HepG2 (cell line): ENCODE data around the gene GH2. TPM values are rescaled to one million over a fixed set of nuclear protein-coding genes. Genes with fewer than 3 reads are reported as not detected.
A peak's percentile ranks its signal among the peaks of the same experiment; 100 is the strongest.

Experiments
- CBX1 ChIP-seq: IDR thresholded peaks from one replicate; pipeline ENCODE4 v1.6.1; 2016; ENCODE audit warnings: antibody characterized with exemption, low read depth
- DNMT3B ChIP-seq: conservative IDR thresholded peaks from 2 replicates; pipeline ENCODE4 v1.6.1; 2016; ENCODE audit warnings: missing biosample characterization, control low read depth
- ELF1 ChIP-seq: sonication (generic); formaldehyde crosslinking; IDR thresholded peaks from 2 replicates; pipeline ENCODE4 v1.4.0; 2020; ENCODE audit warnings: missing genetic modification reagents
- HNRNPK ChIP-seq: fragments of 200-400 bp; formaldehyde crosslinking; IDR thresholded peaks from 2 replicates; pipeline ENCODE4 v1.6.1; 2018; ENCODE audit warnings: low read length, low read depth, moderate library complexity, mild to moderate bottlenecking; ENCODE audit not compliant: poor library complexity, severe bottlenecking
- HOXA5 ChIP-seq: sonication (generic); formaldehyde crosslinking; IDR thresholded peaks from 2 replicates; pipeline ENCODE4 v1.4.0; 2020; ENCODE audit warnings: missing genetic modification reagents
- IKZF4 ChIP-seq: sonication (generic); formaldehyde crosslinking; IDR thresholded peaks from 2 replicates; pipeline ENCODE4 v1.5.1; 2020; ENCODE audit warnings: borderline replicate concordance, mild to moderate bottlenecking, low read depth, missing genetic modification reagents; ENCODE audit errors: not compliant biosample characterization
- KMT2A ChIP-seq: sonication (generic); formaldehyde crosslinking; IDR thresholded peaks from 2 replicates; pipeline ENCODE4 v1.4.0; 2020; ENCODE audit warnings: missing genetic modification reagents
- MLLT10 ChIP-seq: sonication (generic); formaldehyde crosslinking; IDR thresholded peaks from 2 replicates; pipeline ENCODE4 v1.4.0; 2020; ENCODE audit warnings: missing genetic modification reagents
- SMARCE1 ChIP-seq: fragments of 450-650 bp; IDR thresholded peaks from 2 replicates; pipeline ENCODE4 v1.6.1; 2017; ENCODE audit warnings: borderline replicate concordance
- SP140L ChIP-seq: sonication (generic); formaldehyde crosslinking; IDR thresholded peaks from 2 replicates; pipeline ENCODE4 v1.4.0; 2020; ENCODE audit warnings: missing genetic modification reagents, borderline replicate concordance
- SP5 ChIP-seq: IDR thresholded peaks from 2 replicates; pipeline ENCODE4 v1.6.1; 2016; ENCODE audit warnings: low read depth, borderline replicate concordance
- STAT5B ChIP-seq: sonication (generic); formaldehyde crosslinking; IDR thresholded peaks from 2 replicates; pipeline ENCODE4 v1.4.0; 2020; ENCODE audit warnings: missing genetic modification reagents
- ZBTB20 ChIP-seq: sonication (generic); formaldehyde crosslinking; IDR thresholded peaks from 2 replicates; pipeline ENCODE4 v1.8.1; 2023; ENCODE audit warnings: missing genetic modification reagents, low read depth, mild to moderate bottlenecking, borderline replicate concordance
- ZNF101 ChIP-seq: sonication (generic); formaldehyde crosslinking; IDR thresholded peaks from 2 replicates; pipeline ENCODE4 v1.4.0; 2020; ENCODE audit warnings: mild to moderate bottlenecking, low read depth, missing genetic modification reagents, borderline replicate concordance
- ZNF124 ChIP-seq: sonication (generic); formaldehyde crosslinking; IDR thresholded peaks from 2 replicates; pipeline ENCODE4 v1.4.0; 2020; ENCODE audit warnings: missing genetic modification reagents
- ZNF674 ChIP-seq: sonication (generic); formaldehyde crosslinking; IDR thresholded peaks from 2 replicates; pipeline ENCODE4 v1.5.0; 2020; ENCODE audit warnings: low read depth, mild to moderate bottlenecking, missing genetic modification reagents
- ZNF782 ChIP-seq: sonication (generic); formaldehyde crosslinking; IDR thresholded peaks from 2 replicates; pipeline ENCODE4 v1.4.0; 2020; ENCODE audit warnings: missing genetic modification reagents, mild to moderate bottlenecking, borderline replicate concordance
- ZNF83 ChIP-seq: sonication (generic); formaldehyde crosslinking; IDR thresholded peaks from 2 replicates; pipeline ENCODE4 v1.4.0; 2020; ENCODE audit warnings: missing genetic modification reagents, mild to moderate bottlenecking, borderline replicate concordance
- polyA plus RNA-seq, 8 experiments: library from polyadenylated mRNA; depleted of rRNA in 3 of 8; stranded (reverse) in 7 of 8; unstranded in 1 of 8; fragments of >200 nt; fragmentation: Illumina TruSeq in 4 of 8; extraction: Trizol in 4 of 8; gene quantifications; 2 replicates each; pipeline versions ENCODE4 v1.2.1 to v1.2.3, GENCODE V29; 2011 to 2016; ENCODE audit warnings: low read depth in 4 of 8, missing spikeins in 1 of 8, mixed read lengths in 1 of 8; ENCODE audit not compliant: insufficient read depth in 1 of 8
- total RNA-seq, 5 experiments: library from RNA; depleted of rRNA; stranded (reverse); fragments of >200 nt; fragmentation: Illumina TruSeq; extraction: Trizol; gene quantifications; 2 replicates each; pipeline ENCODE4 v1.2.3, GENCODE V29; 2016; ENCODE audit warnings: low read depth in 1 of 5
- TF ChIP-seq, protein P1 (sequence below): sonication (generic); formaldehyde crosslinking; IDR thresholded peaks from 2 replicates; pipeline ENCODE4 v1.8.0; 2022; ENCODE audit warnings: mild to moderate bottlenecking, missing genetic modification reagents; ENCODE audit not compliant: insufficient replicate concordance
- TF ChIP-seq, protein P2 (sequence below): sonication (generic); formaldehyde crosslinking; IDR thresholded peaks from 2 replicates; pipeline ENCODE4 v1.5.0; 2020; ENCODE audit warnings: mild to moderate bottlenecking, missing genetic modification reagents
- TF ChIP-seq, protein P3 (sequence below): sonication (generic); formaldehyde crosslinking; IDR thresholded peaks from 2 replicates; pipeline ENCODE4 v1.4.0; 2020; ENCODE audit warnings: mild to moderate bottlenecking, low read depth, missing genetic modification reagents

The GH2 gene
- total and polyA plus RNA-seq, 2 of the 13 experiments (the other 11 are each of a cell fraction or from before 2014, with no cell fraction given) = not detected

DNA sequence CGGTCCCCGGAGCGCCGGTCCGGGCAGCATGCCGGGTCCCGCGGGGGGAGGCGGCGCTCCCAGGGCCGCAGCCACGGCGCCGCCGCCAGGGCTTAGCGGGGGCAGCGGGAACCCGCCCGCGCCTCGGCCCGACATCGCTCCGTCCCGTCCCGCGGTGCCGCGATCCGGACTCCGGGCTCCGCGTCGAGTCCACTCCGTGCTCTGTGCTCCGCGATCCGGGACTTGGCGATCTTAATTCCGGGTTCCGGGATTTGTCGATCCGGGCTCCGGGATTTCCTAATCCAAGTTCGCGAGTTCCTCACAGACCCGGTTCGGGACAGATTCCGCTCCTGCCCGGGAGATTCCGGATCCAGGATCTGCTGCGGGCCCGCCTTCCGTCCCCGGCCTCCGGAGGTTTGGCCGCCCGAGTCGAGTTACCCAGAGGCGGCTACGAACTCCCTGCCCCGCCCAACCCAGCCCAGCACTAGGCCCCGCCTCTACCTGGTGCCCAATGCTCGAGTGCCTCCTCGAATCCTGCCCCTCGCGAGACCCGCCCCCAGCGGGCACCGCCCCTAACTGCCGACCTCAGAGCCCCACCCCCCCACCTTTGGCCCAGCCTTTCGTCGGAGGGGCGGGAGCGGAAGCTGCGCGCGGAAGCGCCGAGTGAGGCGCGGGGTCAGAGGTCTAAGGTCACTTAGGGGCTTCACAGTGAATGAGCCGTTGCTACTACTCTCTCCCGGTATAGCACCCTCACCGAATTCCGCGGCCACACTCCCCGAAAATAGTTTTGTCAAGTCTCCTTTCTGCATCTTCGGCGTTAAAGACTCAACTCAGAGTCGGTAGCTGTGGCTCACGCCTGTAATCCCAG is 39.0 kb downstream of the GH2 start, which contains the start of gene SMARCD2 (continued):
- TF ChIP-seq ZNF782 (CRISPR knock-in tag) (no peak; the same call in 1 of the 2 replicates), SP140L (CRISPR knock-in tag) (peak; percentile 52; the same call in 1 of the 2 replicates), SMARCE1 (no peak), ZNF674 (CRISPR knock-in tag) (no peak; the same call in 1 of the 2 replicates), STAT5B (CRISPR knock-in tag) (peak; percentile 67; the same call in 1 of the 2 replicates), ZBTB20 (CRISPR knock-in tag) (peak; percentile 84; the same call in 1 of the 2 replicates), HNRNPK (no peak), ZNF83 (CRISPR knock-in tag) (no peak), HOXA5 (CRISPR knock-in tag) (peak; percentile 99), ZNF101 (no peak), CBX1 (peak; percentile 91), ZNF124 (CRISPR knock-in tag) (peak; percentile 95), DNMT3B (CRISPR knock-in tag) (0 out of 2 replicates have a peak, but pooled peaks have one; percentile 15), IKZF4 (CRISPR knock-in tag) (peak; percentile 53), ELF1 (peak; percentile 91), SP5 (peak; percentile 86), KMT2A (CRISPR knock-in tag) (peak; percentile 75; the same call in 1 of the 2 replicates), MLLT10 (no peak)
- TF ChIP-seq, protein P1, sequence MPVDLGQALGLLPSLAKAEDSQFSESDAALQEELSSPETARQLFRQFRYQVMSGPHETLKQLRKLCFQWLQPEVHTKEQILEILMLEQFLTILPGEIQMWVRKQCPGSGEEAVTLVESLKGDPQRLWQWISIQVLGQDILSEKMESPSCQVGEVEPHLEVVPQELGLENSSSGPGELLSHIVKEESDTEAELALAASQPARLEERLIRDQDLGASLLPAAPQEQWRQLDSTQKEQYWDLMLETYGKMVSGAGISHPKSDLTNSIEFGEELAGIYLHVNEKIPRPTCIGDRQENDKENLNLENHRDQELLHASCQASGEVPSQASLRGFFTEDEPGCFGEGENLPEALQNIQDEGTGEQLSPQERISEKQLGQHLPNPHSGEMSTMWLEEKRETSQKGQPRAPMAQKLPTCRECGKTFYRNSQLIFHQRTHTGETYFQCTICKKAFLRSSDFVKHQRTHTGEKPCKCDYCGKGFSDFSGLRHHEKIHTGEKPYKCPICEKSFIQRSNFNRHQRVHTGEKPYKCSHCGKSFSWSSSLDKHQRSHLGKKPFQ (CRISPR knock-in tag) = peak; percentile 91
- TF ChIP-seq, protein P2, sequence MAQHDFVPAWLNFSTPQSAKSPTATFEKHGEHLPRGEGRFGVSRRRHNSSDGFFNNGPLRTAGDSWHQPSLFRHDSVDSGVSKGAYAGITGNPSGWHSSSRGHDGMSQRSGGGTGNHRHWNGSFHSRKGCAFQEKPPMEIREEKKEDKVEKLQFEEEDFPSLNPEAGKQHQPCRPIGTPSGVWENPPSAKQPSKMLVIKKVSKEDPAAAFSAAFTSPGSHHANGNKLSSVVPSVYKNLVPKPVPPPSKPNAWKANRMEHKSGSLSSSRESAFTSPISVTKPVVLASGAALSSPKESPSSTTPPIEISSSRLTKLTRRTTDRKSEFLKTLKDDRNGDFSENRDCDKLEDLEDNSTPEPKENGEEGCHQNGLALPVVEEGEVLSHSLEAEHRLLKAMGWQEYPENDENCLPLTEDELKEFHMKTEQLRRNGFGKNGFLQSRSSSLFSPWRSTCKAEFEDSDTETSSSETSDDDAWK (CRISPR knock-in tag) = no peak
- TF ChIP-seq, protein P3, sequence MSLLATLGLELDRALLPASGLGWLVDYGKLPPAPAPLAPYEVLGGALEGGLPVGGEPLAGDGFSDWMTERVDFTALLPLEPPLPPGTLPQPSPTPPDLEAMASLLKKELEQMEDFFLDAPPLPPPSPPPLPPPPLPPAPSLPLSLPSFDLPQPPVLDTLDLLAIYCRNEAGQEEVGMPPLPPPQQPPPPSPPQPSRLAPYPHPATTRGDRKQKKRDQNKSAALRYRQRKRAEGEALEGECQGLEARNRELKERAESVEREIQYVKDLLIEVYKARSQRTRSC (CRISPR knock-in tag) = peak; percentile 68; the same call in 1 of the 2 replicates
